Hepatocyte (in vitro differentiated cells): ENCODE measurements around the gene LDHAL6B. TPM values are rescaled to one million over a fixed set of nuclear protein-coding genes. Genes with fewer than 3 reads are reported as not detected.

ENCODE experiments used
- DNase-seq: peaks from one replicate; pipeline ENCODE4 v3.0.0-alpha.2; 2016; ENCODE audit warnings: low spot score
- H2AFZ ChIP-seq: fragments of 200-600 bp; sonication (generic); 2 replicates; pipeline ENCODE4 v1.6.0; 2016; ENCODE audit warnings: antibody characterized with exemption, mild to moderate bottlenecking
- H3K27ac ChIP-seq: fragments of 200-600 bp; sonication (generic); 2 replicates; pipeline ENCODE4 v1.5.1; 2016; ENCODE audit warnings: mild to moderate bottlenecking
- H3K27me3 ChIP-seq: fragments of 200-600 bp; sonication (generic); 2 replicates; pipeline ENCODE4 v1.6.1; 2016
- H3K36me3 ChIP-seq: fragments of 200-600 bp; sonication (generic); replicated peaks from 2 replicates; pipeline ENCODE4 v1.5.1; 2016; ENCODE audit warnings: low read depth; ENCODE audit not compliant: insufficient read depth
- H3K4me1 ChIP-seq: fragments of 200-600 bp; sonication (generic); 2 replicates; pipeline ENCODE4 v1.5.1; 2016; ENCODE audit warnings: mild to moderate bottlenecking, moderate library complexity; ENCODE audit not compliant: insufficient read depth
- H3K4me2 ChIP-seq: fragments of 200-600 bp; sonication (generic); 2 replicates; pipeline ENCODE4 v1.6.0; 2016
- H3K4me3 ChIP-seq: fragments of 200-600 bp; sonication (generic); 2 replicates; pipeline ENCODE4 v1.5.1; 2016; ENCODE audit warnings: mild to moderate bottlenecking
- H3K79me2 ChIP-seq: fragments of 200-600 bp; sonication (generic); 2 replicates; pipeline ENCODE4 v1.6.0; 2017; ENCODE audit warnings: mild to moderate bottlenecking
- H3K9me2 ChIP-seq: fragments of 200-600 bp; sonication (generic); replicated peaks from 2 replicates; pipeline ENCODE4 v1.6.0; 2017; ENCODE audit warnings: mild to moderate bottlenecking; ENCODE audit not compliant: insufficient read depth
- H3K9me3 ChIP-seq: fragments of 200-600 bp; sonication (generic); 2 replicates; pipeline ENCODE4 v1.5.1; 2016; ENCODE audit warnings: low read depth, mild to moderate bottlenecking
- H4K20me1 ChIP-seq: fragments of 200-600 bp; sonication (generic); 2 replicates; pipeline ENCODE4 v1.6.0; 2016; ENCODE audit warnings: mild to moderate bottlenecking; ENCODE audit not compliant: insufficient read depth, poor library complexity, severe bottlenecking
- EZH2 ChIP-seq: fragments of 200-600 bp; sonication (generic); IDR thresholded peaks from 2 replicates; pipeline ENCODE4 v1.6.1; 2016; ENCODE audit warnings: antibody characterized with exemption, mild to moderate bottlenecking, borderline replicate concordance
- EZH2phosphoT487 ChIP-seq: fragments of 200-600 bp; sonication (generic); IDR thresholded peaks from one replicate; pipeline ENCODE4 v1.6.1; 2018; ENCODE audit warnings: antibody characterized with exemption, mild to moderate bottlenecking, low read depth, moderate library complexity; ENCODE audit not compliant: unreplicated experiment, severe bottlenecking
- WGBS: methylation state at CpG from one replicate; pipeline ENCODE4 v1.1.6; 2016; ENCODE audit warnings: low lambda C conversion rate; ENCODE audit errors: missing lambda C conversion rate; 5-methylcytosine and 5-hydroxymethylcytosine counted together
- microRNA counts: library from miRNA; unstranded; fragments of <30 nt; microRNA quantifications from one replicate; lab custom pipeline; 2017
- microRNA-seq: library from miRNA; unstranded; fragments of <30 nt; microRNA quantifications from one replicate; pipeline ENCODE4, GENCODE V29; 2017
- polyA plus RNA-seq: library from polyadenylated mRNA; unstranded; fragments of >200 nt; fragmentation: Nextera tagmentation; extraction: Ambion mirVana; gene quantifications from 2 replicates; pipeline ENCODE4 v1.2.1, GENCODE V29; 2016
- small RNA-seq: library from RNA; depleted of rRNA; stranded (forward); fragments of <200 nt; gene quantifications from one replicate; pipeline ENCODE3, GENCODE V24; 2014
- total RNA-seq: library from RNA; depleted of rRNA; stranded (reverse); fragments of >200 nt; gene quantifications from 2 replicates; pipeline ENCODE4 v1.2.3, GENCODE V29; 2014
- TF ChIP-seq, protein P1 (sequence below): fragments of 200-600 bp; sonication (generic); IDR thresholded peaks from 2 replicates; pipeline ENCODE4 v1.5.1; 2016; ENCODE audit warnings: antibody characterized with exemption, mild to moderate bottlenecking; ENCODE audit not compliant: poor library complexity

LDHAL6B gene
- total and polyA plus RNA-seq, 2 experiments from 2014 or later = 0.17 TPM; not detected in 1

DNA sequence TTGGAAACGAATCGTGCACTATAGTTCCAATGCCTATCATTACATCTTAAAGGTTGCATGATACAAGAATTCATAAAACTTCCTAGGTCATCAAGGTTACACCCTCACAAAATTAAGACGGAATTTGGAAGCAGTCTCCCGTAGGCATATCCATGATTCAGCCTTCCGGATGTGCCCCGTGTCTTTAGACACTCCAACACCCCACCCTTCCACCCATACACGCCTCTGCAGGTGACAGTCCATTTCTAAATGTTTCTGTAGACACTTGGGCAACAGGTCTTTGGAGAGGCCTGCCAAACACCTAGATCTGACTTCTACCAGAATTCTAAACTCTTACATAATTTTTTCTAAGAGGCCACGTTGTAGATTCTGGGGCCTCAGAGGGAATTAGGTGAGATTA lies 49.8 kb downstream of the LDHAL6B start:
- DNase-seq = no peak
- H3K79me2 ChIP-seq = no peaks in the 10 kb centered on the region
- no peaks in the 10 kb centered on the region for H3K9me2 ChIP-seq
- no peak overlapping the region for H3K4me3 ChIP-seq
- TF ChIP-seq EZH2phosphoT487 (no peak), EZH2 (no peak)
- TF ChIP-seq, protein P1, sequence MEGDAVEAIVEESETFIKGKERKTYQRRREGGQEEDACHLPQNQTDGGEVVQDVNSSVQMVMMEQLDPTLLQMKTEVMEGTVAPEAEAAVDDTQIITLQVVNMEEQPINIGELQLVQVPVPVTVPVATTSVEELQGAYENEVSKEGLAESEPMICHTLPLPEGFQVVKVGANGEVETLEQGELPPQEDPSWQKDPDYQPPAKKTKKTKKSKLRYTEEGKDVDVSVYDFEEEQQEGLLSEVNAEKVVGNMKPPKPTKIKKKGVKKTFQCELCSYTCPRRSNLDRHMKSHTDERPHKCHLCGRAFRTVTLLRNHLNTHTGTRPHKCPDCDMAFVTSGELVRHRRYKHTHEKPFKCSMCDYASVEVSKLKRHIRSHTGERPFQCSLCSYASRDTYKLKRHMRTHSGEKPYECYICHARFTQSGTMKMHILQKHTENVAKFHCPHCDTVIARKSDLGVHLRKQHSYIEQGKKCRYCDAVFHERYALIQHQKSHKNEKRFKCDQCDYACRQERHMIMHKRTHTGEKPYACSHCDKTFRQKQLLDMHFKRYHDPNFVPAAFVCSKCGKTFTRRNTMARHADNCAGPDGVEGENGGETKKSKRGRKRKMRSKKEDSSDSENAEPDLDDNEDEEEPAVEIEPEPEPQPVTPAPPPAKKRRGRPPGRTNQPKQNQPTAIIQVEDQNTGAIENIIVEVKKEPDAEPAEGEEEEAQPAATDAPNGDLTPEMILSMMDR = no peak
- peak overlapping the region; percentile 80 for H3K27ac ChIP-seq
- no peaks in the 10 kb centered on the region for H3K27me3 ChIP-seq
- peaks cover 12% of the 10 kb centered on the region for H3K4me1 ChIP-seq
- H3K9me3 ChIP-seq = no peaks in the 10 kb centered on the region
- no peak overlapping the region for H3K4me2 ChIP-seq
- H3K36me3 ChIP-seq = no peaks in the 10 kb centered on the region
- no peaks in the 10 kb centered on the region for H4K20me1 ChIP-seq
- H2AFZ ChIP-seq = no peak overlapping the region
- WGBS = 68% methylated on average over 8 of the region's 8 CpGs

DNA sequence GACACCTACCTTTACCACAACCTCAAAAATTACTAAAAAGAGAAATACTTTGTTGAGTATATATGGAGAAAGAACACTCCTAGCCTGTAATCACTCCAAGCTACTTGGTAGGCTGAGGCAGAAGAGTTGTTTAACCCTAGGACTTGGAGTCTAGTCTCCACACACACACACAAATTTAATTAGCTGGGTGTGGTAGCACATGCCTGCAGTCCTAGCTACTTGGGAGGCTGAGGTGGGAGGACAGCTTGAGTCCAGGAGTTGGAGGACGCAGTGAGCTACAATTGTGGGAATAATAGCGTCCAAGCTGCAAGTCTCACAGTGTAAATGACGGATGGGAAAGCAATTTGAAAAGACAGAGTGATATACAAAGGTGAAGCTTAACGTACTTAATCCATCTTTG lies 50.5 kb downstream of the LDHAL6B start:
- TF ChIP-seq, protein P1 = no peak
- TF ChIP-seq EZH2 (no peak), EZH2phosphoT487 (no peak)
- H3K9me2 ChIP-seq = no peaks in the 10 kb centered on the region
- no peaks in the 10 kb centered on the region for H3K36me3 ChIP-seq
- no peak for DNase-seq
- no peak overlapping the region for H2AFZ ChIP-seq
- H4K20me1 ChIP-seq = no peaks in the 10 kb centered on the region
- H3K4me2 ChIP-seq = no peak overlapping the region
- no peaks in the 10 kb centered on the region for H3K27me3 ChIP-seq
- H3K4me1 ChIP-seq = peaks cover 12% of the 10 kb centered on the region
- H3K9me3 ChIP-seq = no peaks in the 10 kb centered on the region
- H3K79me2 ChIP-seq = no peaks in the 10 kb centered on the region
- no peak overlapping the region for H3K4me3 ChIP-seq
- WGBS = 72% methylated on average over 4 of the region's 4 CpGs
- peak overlapping the region; percentile 80 for H3K27ac ChIP-seq

MicroRNA genes within 50 kb of the gene (microRNA counts, 767-probe panel; counts per million panel counts)
- not detected for microRNA hsa-miR-2116-5p (lab: Ali Mortazavi, UCI)

Small RNA genes lying within 50 kb of the gene (microRNA-seq; reads per million reads assigned to microRNA genes)
- 4.5 reads per million, percentile 5 among the genes with 10 or more reads in this experiment for gene MIR2116

Small RNA genes lying within 50 kb of the gene (small RNA-seq; reads per million reads assigned to genes)
- 0.31 reads per million, percentile 8 among the genes with 10 or more reads in this experiment for gene MIR2116
- not detected for gene RNU4-80P

Other genes starting within 250 kb of the LDHAL6B start
- gene RNF111, start 219.2 kb upstream of the LDHAL6B start, total RNA-seq = 18.9 and 22.1 TPM in 2 replicates
- 10.0 and 11.3 TPM in 2 replicates for gene RNF111, start 219.2 kb upstream of the LDHAL6B start, polyA plus RNA-seq
- 15.1 and 20.9 TPM in 2 replicates for gene CCNB2, start 101.7 kb upstream of the LDHAL6B start, total RNA-seq
- 15.3 and 18.9 TPM in 2 replicates for gene CCNB2, start 101.7 kb upstream of the LDHAL6B start, polyA plus RNA-seq
- gene MYO1E, start 166.0 kb downstream of the LDHAL6B start, total RNA-seq = 98.2 and 111 TPM in 2 replicates
- 107 and 129 TPM in 2 replicates for gene MYO1E, start 166.0 kb downstream of the LDHAL6B start, polyA plus RNA-seq
- 0.47 and 0.52 TPM in 2 replicates for gene FAM81A, start 231.3 kb downstream of the LDHAL6B start, total RNA-seq
- gene FAM81A, start 231.3 kb downstream of the LDHAL6B start, polyA plus RNA-seq = 0.85 and 1.0 TPM in 2 replicates